Liver (tissue), 9 donors: Measurements from ENCODE around the gene IPMK. TPM values are rescaled to one million over a fixed set of nuclear protein-coding genes. Genes with fewer than 3 reads are reported as not detected.

ENCODE experiments used
- DNase-seq: peaks from one replicate; pipeline ENCODE4 v3.0.0-alpha.2; 2017; ENCODE audit warnings: low spot score
- H3K27ac ChIP-seq, 2 donors: one replicate each; pipeline ENCODE4 v1.7.0; 2013; ENCODE audit warnings: inconsistent platforms in 2 of 2, low read length in 2 of 2, control low read depth in 1 of 2, low read depth in 1 of 2, mild to moderate bottlenecking in 1 of 2
- H3K27me3 ChIP-seq, 4 donors: one replicate each; pipeline versions ENCODE4 v1.6.1 to v1.7.0; 2013; ENCODE audit warnings: low read length in 3 of 4, inconsistent platforms in 1 of 4, mild to moderate bottlenecking in 1 of 4, moderate library complexity in 1 of 4; ENCODE audit not compliant: control insufficient read depth in 4 of 4, insufficient read depth in 4 of 4
- H3K36me3 ChIP-seq, 4 donors: one replicate each; pipeline versions ENCODE4 v1.6.1 to v1.7.0; 2013; ENCODE audit warnings: low read length in 3 of 4, mild to moderate bottlenecking in 3 of 4, low read depth in 1 of 4, moderate library complexity in 1 of 4; ENCODE audit not compliant: control insufficient read depth in 4 of 4, insufficient read depth in 3 of 4
- H3K4me1 ChIP-seq, 4 donors: one replicate each; pipeline versions ENCODE4 v1.6.1 to v1.7.0; 2013; ENCODE audit warnings: low read length in 3 of 4, mild to moderate bottlenecking in 3 of 4, moderate library complexity in 1 of 4; ENCODE audit not compliant: control insufficient read depth in 4 of 4, insufficient read depth in 4 of 4
- H3K4me3 ChIP-seq, 3 donors: one replicate each; pipeline versions ENCODE4 v1.6.1 to v1.7.0; 2013; ENCODE audit warnings: low read length in 3 of 3, control low read depth in 1 of 3, low read depth in 1 of 3, mild to moderate bottlenecking in 1 of 3
- H3K9ac ChIP-seq, 2 donors: one replicate each; pipeline ENCODE4 v1.7.0; 2013; ENCODE audit warnings: low read length in 2 of 2, mild to moderate bottlenecking in 2 of 2, moderate library complexity in 2 of 2, control low read depth in 1 of 2, low read depth in 1 of 2
- H3K9me3 ChIP-seq, 4 donors: one replicate each; pipeline versions ENCODE4 v1.6.1 to v1.7.0; 2013; ENCODE audit warnings: low read length in 3 of 4; ENCODE audit not compliant: control insufficient read depth in 4 of 4
- ATF3 ChIP-seq: IDR thresholded peaks from 2 replicates; pipeline ENCODE4 v1.6.1; 2016; ENCODE audit warnings: antibody characterized with exemption
- FOXA1 ChIP-seq: IDR thresholded peaks from 2 replicates; pipeline ENCODE4 v1.6.1; 2016; ENCODE audit warnings: antibody characterized with exemption
- FOXA2 ChIP-seq: IDR thresholded peaks from 2 replicates; pipeline ENCODE4 v1.6.1; 2016; ENCODE audit warnings: antibody characterized with exemption
- GABPA ChIP-seq, 2 donors: IDR thresholded peaks in 1 of 2; conservative IDR thresholded peaks in 1 of 2; 2 replicates each; pipeline ENCODE4 v1.6.1; 2016; ENCODE audit warnings: antibody characterized with exemption in 2 of 2, mild to moderate bottlenecking in 1 of 2, moderate library complexity in 1 of 2
- HNF4A ChIP-seq, 2 donors: conservative IDR thresholded peaks; 2 replicates each; pipeline ENCODE4 v1.6.1; 2016; ENCODE audit warnings: antibody characterized with exemption in 2 of 2, mild to moderate bottlenecking in 2 of 2
- HNF4G ChIP-seq: IDR thresholded peaks from 2 replicates; pipeline ENCODE4 v1.6.1; 2016; ENCODE audit warnings: antibody characterized with exemption
- JUND ChIP-seq, 2 donors: IDR thresholded peaks; 2 replicates each; pipeline ENCODE4 v1.6.1; 2016; ENCODE audit warnings: antibody characterized with exemption in 2 of 2
- NR2F2 ChIP-seq: IDR thresholded peaks from 2 replicates; pipeline ENCODE4 v1.6.1; 2016; ENCODE audit warnings: antibody characterized with exemption
- REST ChIP-seq: IDR thresholded peaks from 2 replicates; pipeline ENCODE4 v1.6.1; 2016; ENCODE audit warnings: antibody characterized with exemption, mild to moderate bottlenecking
- RXRA ChIP-seq, 2 donors: IDR thresholded peaks; 2 replicates each; pipeline ENCODE4 v1.6.1; 2017 to 2018; ENCODE audit warnings: antibody characterized with exemption in 2 of 2, mild to moderate bottlenecking in 1 of 2
- SP1 ChIP-seq: IDR thresholded peaks from 2 replicates; pipeline ENCODE4 v1.6.1; 2018; ENCODE audit warnings: antibody characterized with exemption, mild to moderate bottlenecking
- TAF1 ChIP-seq: conservative IDR thresholded peaks from 2 replicates; pipeline ENCODE4 v1.6.1; 2016; ENCODE audit warnings: antibody characterized with exemption, mild to moderate bottlenecking
- YY1 ChIP-seq: IDR thresholded peaks from 2 replicates; pipeline ENCODE4 v1.6.1; 2016; ENCODE audit warnings: antibody characterized with exemption, mild to moderate bottlenecking
- WGBS: extraction: QIAGEN DNeasy Blood & Tissue Kit; methylation state at CpG from one replicate; pipeline ENCODE4 v1.1.7; 2013; 5-methylcytosine and 5-hydroxymethylcytosine counted together
- polyA plus RNA-seq, 2 donors: library from polyadenylated mRNA; stranded (reverse) in 1 of 2; unstranded in 1 of 2; fragments of 200-250 nt in 1 of 2; fragments of >200 nt in 1 of 2; fragmentation: Nextera tagmentation in 1 of 2; extraction: Ambion mirVana in 1 of 2; gene quantifications; one replicate each; pipeline versions ENCODE4 v1.2.1 to v1.2.3, GENCODE V29; 2013 to 2015
- total RNA-seq, 2 donors: library from RNA; depleted of rRNA; stranded (reverse); fragments of >200 nt; gene quantifications; one replicate each; pipeline ENCODE4 v1.2.3, GENCODE V29; 2014
- TF ChIP-seq, protein P1 (sequence below): fragments of 150-350 bp; IDR thresholded peaks from 2 replicates; pipeline ENCODE4 v1.5.1; 2017; ENCODE audit warnings: improper control_type of control experiment, low read depth, low read length; ENCODE audit not compliant: missing input control
- TF ChIP-seq, protein P2 (sequence below): IDR thresholded peaks from 2 replicates; pipeline ENCODE4 v1.6.1; 2016; ENCODE audit warnings: antibody characterized with exemption
- TF ChIP-seq, protein P3 (sequence below): IDR thresholded peaks from 2 replicates; pipeline ENCODE4 v1.6.1; 2016; ENCODE audit warnings: antibody characterized with exemption
- donor health status: healthy.
- donor health status: healthy.
- donor health status: healthy.
- donor health status: healthy.
- donor health status: healthy.

The IPMK gene
- total and polyA plus RNA-seq, 4 donors: 1.4 to 5.2 (median 3.3) TPM

GRCh38 chr10:58302254-58302653, 34.6 kb upstream of the IPMK start:
- no peak overlapping the region for H3K9ac ChIP-seq
- no peak overlapping the region for H3K27ac ChIP-seq
- 47% methylated on average over 2 of the region's 2 CpGs for WGBS
- H3K9me3 ChIP-seq: no peaks in the 10 kb centered on the region
- H3K4me1 ChIP-seq: no peaks in the 10 kb centered on the region
- H3K27me3 ChIP-seq: peaks cover 0 to 3% (median 1%) of the 10 kb centered on the region in 4 donors
- H3K4me3 ChIP-seq: no peak overlapping the region
- no peaks in the 10 kb centered on the region for H3K36me3 ChIP-seq
- DNase-seq: no peak
- TF ChIP-seq RXRA (IDR thresholded peaks at IDR 0.05) (no peak), JUND (IDR thresholded peaks at IDR 0.05) (no peak), YY1 (no peak), REST (no peak), FOXA2 (no peak), NR2F2 (no peak), TAF1 (no peak), HNF4G (no peak), GABPA (IDR thresholded peaks at IDR 0.05 in 1 of 2, conservative IDR thresholded peaks at IDR 0.05 in 1 of 2) (no peak), ATF3 (no peak), HNF4A (conservative IDR thresholded peaks at IDR 0.05) (no peak), SP1 (no peak)
- TF ChIP-seq, protein P1, sequence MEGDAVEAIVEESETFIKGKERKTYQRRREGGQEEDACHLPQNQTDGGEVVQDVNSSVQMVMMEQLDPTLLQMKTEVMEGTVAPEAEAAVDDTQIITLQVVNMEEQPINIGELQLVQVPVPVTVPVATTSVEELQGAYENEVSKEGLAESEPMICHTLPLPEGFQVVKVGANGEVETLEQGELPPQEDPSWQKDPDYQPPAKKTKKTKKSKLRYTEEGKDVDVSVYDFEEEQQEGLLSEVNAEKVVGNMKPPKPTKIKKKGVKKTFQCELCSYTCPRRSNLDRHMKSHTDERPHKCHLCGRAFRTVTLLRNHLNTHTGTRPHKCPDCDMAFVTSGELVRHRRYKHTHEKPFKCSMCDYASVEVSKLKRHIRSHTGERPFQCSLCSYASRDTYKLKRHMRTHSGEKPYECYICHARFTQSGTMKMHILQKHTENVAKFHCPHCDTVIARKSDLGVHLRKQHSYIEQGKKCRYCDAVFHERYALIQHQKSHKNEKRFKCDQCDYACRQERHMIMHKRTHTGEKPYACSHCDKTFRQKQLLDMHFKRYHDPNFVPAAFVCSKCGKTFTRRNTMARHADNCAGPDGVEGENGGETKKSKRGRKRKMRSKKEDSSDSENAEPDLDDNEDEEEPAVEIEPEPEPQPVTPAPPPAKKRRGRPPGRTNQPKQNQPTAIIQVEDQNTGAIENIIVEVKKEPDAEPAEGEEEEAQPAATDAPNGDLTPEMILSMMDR: no peak
- TF ChIP-seq, protein P2, sequence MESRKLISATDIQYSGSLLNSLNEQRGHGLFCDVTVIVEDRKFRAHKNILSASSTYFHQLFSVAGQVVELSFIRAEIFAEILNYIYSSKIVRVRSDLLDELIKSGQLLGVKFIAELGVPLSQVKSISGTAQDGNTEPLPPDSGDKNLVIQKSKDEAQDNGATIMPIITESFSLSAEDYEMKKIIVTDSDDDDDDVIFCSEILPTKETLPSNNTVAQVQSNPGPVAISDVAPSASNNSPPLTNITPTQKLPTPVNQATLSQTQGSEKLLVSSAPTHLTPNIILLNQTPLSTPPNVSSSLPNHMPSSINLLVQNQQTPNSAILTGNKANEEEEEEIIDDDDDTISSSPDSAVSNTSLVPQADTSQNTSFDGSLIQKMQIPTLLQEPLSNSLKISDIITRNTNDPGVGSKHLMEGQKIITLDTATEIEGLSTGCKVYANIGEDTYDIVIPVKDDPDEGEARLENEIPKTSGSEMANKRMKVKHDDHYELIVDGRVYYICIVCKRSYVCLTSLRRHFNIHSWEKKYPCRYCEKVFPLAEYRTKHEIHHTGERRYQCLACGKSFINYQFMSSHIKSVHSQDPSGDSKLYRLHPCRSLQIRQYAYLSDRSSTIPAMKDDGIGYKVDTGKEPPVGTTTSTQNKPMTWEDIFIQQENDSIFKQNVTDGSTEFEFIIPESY: no peak
- TF ChIP-seq, protein P3, sequence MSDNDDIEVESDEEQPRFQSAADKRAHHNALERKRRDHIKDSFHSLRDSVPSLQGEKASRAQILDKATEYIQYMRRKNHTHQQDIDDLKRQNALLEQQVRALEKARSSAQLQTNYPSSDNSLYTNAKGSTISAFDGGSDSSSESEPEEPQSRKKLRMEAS: no peak

DNA sequence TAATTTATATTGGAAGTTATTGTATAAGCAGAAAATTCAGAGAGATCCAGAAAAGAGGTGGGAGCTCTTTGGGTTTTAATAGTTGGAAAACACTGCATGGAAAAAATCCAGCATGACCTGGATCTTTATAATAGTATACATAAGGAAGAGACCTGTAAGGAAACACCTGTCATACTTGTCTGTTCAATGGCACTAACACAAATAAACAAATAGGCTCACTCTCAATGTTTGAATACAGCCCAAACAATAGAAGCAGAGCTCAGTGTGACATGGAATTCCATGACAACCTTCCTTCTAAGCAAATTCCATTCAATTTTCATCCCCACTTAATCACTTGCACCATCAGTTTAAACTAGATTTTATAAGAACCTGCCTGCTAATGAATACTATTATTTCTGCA, 33.0 kb upstream of the IPMK start:
- Histone ChIP-seq H3K27ac (no peak overlapping the region), H3K36me3 (no peaks in the 10 kb centered on the region), H3K27me3 (peaks cover 0 to 3% (median 0%) of the 10 kb centered on the region in 4 donors), H3K4me1 (no peaks in the 10 kb centered on the region), H3K4me3 (no peak overlapping the region), H3K9me3 (no peaks in the 10 kb centered on the region), H3K9ac (no peak overlapping the region)
- no peak for DNase-seq
- TF ChIP-seq YY1: no peak
- TF ChIP-seq FOXA1: no peak
- TF ChIP-seq GABPA (IDR thresholded peaks at IDR 0.05 in 1 of 2, conservative IDR thresholded peaks at IDR 0.05 in 1 of 2): no peak
- no peak for TF ChIP-seq HNF4G
